HG02970 (cell line): Measurements from ENCODE around the gene ZNG1C.
"Not testable (repeated sequence)": the region's sequence is repeated elsewhere in the genome, so short reads cannot be mapped to it uniquely, and the experiment has no call there.

Experiments used
- ATAC-seq: cut with Tn5 transposase; IDR thresholded peaks from one replicate; pipeline ENCODE4 v1.9.1; 2021; ENCODE audit warnings: mild to moderate bottlenecking, moderate library complexity, moderate number of reproducible peaks; ENCODE audit not compliant: unreplicated experiment, low FRiP score

The ZNG1C gene

GRCh38 chr9:68241683-68242082 lies at the start of gene ZNG1C:
ZNG1C (plus strand) TSS chr9:68241983; CDS start chr9:68242032, 49 bp downstream.
- not testable (repeated sequence) for ATAC-seq

GRCh38 chr9:68242437-68242836 lies 654 bp downstream of the ZNG1C start:
- ATAC-seq, result not testable (repeated sequence)

- not testable (repeated sequence) for ATAC-seq
Measured at GRCh38 chr9:68281041-68281440, 39.3 kb downstream of the ZNG1C start.

- ATAC-seq, result not testable (repeated sequence)
Measured at GRCh38 chr9:68302567-68302966, 60.8 kb downstream of the ZNG1C start, which contains the start of gene FOXD4L3. FOXD4L3 (plus strand) TSS chr9:68302867; CDS start chr9:68302952, 85 bp downstream.

- not testable (repeated sequence) for ATAC-seq
Measured at GRCh38 chr9:68303771-68304170, 62.0 kb downstream of the ZNG1C start.

- not testable (repeated sequence) for ATAC-seq
Measured at GRCh38 chr9:68304212-68304611, 62.4 kb downstream of the ZNG1C start.

- ATAC-seq, result not testable (repeated sequence)
Measured at GRCh38 chr9:68304777-68305176, 63.0 kb downstream of the ZNG1C start.

GRCh38 chr9:68305680-68306285 lies 64.0 kb downstream of the ZNG1C start:
- ATAC-seq, result not testable (repeated sequence)

- not testable (repeated sequence) for ATAC-seq
Measured at GRCh38 chr9:68306391-68306964, 64.7 kb downstream of the ZNG1C start.

- ATAC-seq, result not testable (repeated sequence)
Measured at GRCh38 chr9:68307127-68307526, 65.3 kb downstream of the ZNG1C start.

GRCh38 chr9:68307654-68308053 lies 65.9 kb downstream of the ZNG1C start:
- not testable (repeated sequence) for ATAC-seq

GRCh38 chr9:68311208-68311607 lies 69.4 kb downstream of the ZNG1C start:
- not testable (repeated sequence) for ATAC-seq

- not testable (repeated sequence) for ATAC-seq
Measured at GRCh38 chr9:68318209-68318608, 76.4 kb downstream of the ZNG1C start.

GRCh38 chr9:68323749-68324148 lies 82.0 kb downstream of the ZNG1C start:
- not testable (repeated sequence) for ATAC-seq

- ATAC-seq, result not testable (repeated sequence)
Measured at GRCh38 chr9:68324518-68324917, 82.7 kb downstream of the ZNG1C start.

- not testable (repeated sequence) for ATAC-seq
Measured at GRCh38 chr9:68329106-68329505, 87.3 kb downstream of the ZNG1C start.

GRCh38 chr9:68330531-68331173 lies 88.9 kb downstream of the ZNG1C start:
- not testable (repeated sequence) for ATAC-seq

- not testable (repeated sequence) for ATAC-seq
Measured at GRCh38 chr9:68332122-68332521, 90.3 kb downstream of the ZNG1C start.

GRCh38 chr9:68335935-68336334 lies 94.2 kb downstream of the ZNG1C start:
- not testable (repeated sequence) for ATAC-seq

- not testable (repeated sequence) for ATAC-seq
Measured at GRCh38 chr9:68336639-68337339, 95.0 kb downstream of the ZNG1C start.

GRCh38 chr9:68338000-68338399 lies 96.2 kb downstream of the ZNG1C start:
- not testable (repeated sequence) for ATAC-seq
